ENCODE measurements around the gene SLC23A3. TPM values are rescaled to one million over a fixed set of nuclear protein-coding genes. Genes with fewer than 3 reads are reported as not detected.

Gene SLC23A3, protein sequence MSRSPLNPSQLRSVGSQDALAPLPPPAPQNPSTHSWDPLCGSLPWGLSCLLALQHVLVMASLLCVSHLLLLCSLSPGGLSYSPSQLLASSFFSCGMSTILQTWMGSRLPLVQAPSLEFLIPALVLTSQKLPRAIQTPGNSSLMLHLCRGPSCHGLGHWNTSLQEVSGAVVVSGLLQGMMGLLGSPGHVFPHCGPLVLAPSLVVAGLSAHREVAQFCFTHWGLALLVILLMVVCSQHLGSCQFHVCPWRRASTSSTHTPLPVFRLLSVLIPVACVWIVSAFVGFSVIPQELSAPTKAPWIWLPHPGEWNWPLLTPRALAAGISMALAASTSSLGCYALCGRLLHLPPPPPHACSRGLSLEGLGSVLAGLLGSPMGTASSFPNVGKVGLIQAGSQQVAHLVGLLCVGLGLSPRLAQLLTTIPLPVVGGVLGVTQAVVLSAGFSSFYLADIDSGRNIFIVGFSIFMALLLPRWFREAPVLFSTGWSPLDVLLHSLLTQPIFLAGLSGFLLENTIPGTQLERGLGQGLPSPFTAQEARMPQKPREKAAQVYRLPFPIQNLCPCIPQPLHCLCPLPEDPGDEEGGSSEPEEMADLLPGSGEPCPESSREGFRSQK
- 0.28 to 0.80 TPM (median 0.46 TPM) in 5 replicates for total RNA-seq (2022; extraction: Qiagen RNA extraction; ENCODE audit: low read depth)

DNA sequence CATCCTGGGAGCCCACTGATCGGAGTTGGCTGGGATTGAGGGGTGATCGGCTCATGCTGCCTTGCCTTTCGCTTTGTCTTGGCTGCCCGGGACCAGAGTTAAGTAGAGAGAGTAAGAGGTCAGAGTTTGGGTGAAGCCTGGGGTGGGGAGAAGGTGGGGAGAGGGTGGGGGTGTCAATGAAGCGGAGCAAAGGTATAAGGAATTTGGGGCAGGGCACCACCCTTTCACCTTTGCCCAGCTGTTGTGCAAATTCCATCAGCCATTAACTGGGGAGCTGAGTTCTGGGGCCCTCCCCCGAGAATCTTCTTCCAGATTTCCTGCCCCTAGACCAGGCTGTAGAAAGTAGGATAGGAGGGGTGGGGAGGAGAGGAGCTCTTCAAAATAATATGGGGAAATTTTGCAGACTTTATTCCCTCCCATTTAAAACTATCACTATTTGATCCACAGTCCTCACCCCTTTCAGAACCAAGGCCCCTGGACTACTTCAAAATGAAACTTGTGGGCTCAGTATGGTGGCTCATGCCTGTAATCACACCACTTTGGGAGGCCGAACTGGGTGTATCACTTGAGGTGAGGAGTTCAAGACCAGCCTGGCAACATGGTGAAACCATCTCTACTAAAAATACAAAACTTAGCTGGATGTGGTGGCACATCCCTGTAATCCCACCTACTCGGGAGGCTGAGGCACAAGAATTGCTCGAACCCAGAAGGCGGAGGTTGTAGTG, at the start of gene SLC23A3:
SLC23A3 (minus strand) TSS at position 100 of the 725 bp plus-strand sequence; CDS start at position 55, 45 bp downstream.

DNA sequence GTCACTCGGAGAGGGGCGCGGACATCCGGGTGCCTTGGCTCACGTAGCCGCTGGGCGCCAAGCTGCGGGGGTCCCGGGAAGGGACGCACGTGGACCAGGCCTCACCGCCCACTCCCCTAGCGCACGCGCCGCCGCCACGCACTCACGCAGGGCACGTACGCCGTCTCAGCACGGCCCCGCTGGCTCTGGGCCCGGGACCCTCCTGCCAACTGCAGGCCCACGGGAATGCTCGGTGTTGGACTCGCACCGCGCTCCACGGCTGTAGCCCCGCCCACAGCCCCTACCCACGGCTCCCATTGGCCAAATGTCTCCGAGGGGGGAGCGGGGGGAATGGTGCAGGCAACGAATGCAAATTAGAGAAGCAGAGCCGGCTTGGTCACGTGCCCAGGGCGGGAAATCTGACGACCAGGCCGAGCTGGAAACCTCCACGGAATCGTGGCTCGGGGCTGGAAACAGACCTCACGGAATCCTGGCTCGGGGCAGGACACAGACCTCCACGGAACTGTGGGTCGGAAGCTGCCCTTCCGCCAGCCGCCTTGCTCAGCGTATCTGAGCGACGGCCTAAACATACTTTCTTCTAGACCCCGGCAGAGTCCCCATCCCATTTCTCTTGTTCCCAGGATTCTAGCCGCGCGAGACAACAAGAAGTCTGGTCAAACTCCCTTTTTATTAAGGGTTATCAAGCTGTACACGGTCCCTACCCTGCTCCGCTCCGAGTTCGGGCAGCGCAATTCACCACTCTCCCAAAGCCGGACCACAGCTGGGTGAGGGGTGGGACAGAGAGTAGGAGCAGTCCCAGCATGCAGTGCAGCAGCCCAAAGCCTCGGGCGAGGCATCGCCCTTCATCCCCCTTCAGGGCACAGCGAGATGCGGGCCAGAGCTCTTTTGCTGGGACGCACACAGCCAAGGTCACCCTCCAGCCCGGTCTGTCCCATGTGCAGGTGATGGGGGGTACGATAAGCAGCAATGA, 49.2 kb upstream of the SLC23A3 start, which contains the start of gene ABCB6:
ABCB6 (minus strand) TSS at position 227 of the 970 bp plus-strand sequence. CDS start 285 bp downstream, outside the sequence.

DNA sequence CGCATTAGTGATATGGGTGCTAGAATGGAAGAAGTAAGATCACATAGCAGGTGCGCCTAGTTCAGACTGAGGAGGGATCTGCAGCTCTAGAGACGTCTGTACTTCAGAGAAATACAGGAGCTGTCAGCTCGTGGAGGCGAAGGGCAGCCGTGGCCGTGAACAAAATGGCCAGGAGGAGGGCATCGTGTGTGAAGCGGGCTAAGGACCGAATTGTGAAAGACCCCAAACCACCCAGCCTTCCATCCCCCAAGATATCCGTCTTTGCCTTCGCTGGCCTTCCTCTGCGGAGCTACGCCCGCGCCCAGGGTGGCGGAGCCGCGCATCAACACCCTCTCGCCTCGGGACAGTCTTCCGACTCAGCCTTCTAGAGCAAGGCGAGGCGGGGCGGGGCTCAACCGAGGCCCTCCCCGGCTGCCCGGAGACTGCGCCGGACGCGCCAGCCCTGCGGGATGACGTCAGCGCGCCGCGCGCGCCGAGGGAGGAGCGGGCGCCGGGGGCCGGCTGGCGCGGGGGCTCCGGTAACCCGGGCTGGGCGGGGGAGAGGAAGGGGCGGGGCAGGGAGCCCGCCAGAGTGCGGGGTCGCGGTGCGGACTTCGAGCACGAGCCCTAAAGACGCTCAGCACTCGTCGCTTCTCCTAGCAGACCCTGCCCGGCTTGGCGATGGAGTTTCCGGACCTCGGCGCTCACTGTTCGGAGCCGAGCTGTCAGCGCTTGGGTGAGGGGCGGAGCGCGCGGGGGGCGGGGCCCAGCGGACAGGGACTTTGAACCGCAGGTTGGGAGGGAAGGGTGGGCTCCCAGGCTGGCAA, 36.7 kb upstream of the SLC23A3 start, which contains the start of gene ZFAND2B:
ZFAND2B (plus strand) TSS at position 455 of the 806 bp plus-strand sequence; CDS start at position 661, 206 bp downstream.

DNA sequence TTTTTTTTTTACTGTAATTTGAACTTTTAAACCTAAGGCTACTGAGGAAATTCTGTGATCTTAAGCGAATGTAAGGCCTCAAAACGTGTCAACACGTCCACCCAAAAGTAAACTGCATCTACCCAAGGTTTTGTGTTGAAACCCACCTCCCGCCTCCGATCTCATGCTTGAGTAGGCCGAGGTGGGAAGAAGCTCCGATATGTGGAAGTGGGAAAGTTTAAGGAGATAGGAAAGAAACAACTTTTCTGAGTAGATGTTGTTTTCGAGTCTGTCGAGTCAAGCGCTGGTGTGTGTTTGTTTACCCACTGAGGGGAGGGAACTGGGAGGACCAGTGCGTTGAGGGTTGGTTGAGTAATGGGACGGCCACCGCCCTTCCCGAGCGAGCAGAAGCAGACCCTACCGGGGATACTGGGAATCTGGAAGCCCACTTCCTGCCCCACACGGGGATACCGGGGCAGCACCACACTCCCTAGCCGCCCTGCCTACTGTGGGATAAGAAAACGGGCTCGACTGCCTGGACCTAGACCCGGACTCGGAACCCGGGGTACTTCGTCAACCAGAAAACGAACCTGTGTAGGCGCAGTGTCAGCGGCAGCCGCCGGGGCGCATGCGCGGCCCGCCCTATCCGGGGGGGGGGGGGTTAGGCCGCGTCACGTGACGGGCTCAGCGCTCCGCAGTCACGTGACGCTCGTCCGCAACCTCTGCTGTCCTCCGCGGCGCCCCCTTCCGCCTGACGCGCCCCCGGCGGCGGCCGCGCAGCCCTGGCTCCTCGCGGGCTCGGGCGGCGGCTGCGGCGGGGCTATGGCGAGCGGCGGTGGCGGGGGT, 7.9 kb upstream of the SLC23A3 start, which contains the start of gene RETREG2:
RETREG2 (plus strand) TSS at position 724 of the 825 bp plus-strand sequence; CDS start at position 802, 78 bp downstream.

DNA sequence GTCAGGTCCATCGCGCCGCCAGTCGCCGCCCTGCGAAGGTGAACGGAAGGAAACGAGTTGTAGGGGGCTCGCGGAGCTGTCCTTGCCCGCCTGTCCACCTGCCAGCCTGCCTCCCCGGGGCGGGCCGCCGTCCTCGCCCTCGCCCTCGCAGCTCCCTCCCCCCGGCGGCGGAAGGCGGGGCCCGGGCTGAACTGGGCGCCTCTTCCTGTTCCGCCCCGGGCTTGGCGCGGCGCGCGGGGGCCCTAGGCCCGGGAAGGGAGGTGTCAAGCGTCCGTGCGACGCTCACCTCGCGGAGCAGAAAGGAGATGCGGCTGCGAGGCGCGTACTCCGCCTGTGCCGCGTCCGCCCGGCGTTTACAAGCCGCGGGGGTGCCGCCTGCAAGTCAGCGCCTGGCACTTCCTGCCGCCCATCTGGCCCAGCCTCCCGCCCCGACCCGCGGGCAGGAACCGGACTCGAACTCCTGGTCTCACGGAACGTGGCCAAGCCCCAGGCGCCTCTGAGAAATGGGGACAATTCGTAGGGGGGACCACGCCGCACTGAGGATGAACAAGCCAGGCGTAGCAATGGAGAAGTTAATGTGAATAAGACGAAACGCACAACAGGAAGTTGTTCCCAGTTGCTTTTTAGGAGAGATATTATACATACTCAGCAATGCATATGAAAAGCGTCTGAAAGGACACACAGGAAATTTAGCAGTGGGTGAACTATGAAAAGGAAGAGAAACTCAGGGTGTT, 7.2 kb upstream of the SLC23A3 start, which contains the start of gene CNPPD1:
CNPPD1 (minus strand) TSS at position 108 of the 734 bp plus-strand sequence; CDS start at position 11, 97 bp downstream.

DNA sequence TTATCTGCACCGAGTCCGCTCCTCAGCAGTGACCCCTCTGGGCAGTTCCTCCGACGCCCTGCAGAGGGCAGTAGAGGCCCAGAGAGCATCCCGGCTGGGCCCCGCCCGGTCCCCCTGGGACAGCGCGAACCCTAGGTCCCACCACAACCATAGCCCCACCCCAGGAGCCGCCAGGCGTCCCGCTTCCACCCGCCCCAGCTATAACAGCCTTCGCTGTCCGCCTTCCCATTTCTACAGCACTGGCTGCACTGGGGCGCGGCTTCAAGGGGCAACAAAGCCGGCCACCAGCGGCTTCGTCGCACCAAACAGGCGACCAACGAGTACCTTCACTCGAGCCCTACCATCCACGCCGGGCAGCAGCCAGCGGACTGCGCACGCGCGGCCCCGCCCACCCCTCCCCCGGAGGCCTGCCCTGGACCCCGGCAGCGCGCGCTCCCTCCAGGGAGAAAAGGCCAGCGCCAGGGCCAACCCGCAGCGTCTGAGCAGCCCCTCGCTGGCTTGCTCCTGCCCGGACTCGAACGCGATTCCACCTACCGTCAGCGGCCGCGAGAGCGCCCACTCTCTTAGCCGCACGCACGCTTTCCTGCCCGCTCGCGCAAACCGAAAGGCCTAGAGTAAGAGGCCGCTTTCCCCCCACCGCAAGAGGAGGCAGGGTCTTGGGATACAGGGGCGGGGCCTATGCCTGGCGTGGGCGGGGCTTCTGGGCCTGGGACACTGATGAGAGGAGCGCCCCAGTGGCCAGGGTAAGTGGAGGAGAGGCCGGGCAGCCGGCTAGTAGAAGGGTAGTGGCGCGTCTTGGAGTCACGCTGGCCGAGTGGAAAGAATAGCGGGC, 9.4 kb downstream of the SLC23A3 start, which contains the start of gene NHEJ1:
NHEJ1 (minus strand) TSS at position 630 of the 832 bp plus-strand sequence. CDS start 2,453 bp downstream, outside the sequence.

Other genes with a start within 250 kb of the SLC23A3 start
- gene CDK5R2, start 210.4 kb downstream of the SLC23A3 start, total RNA-seq (2022; extraction: Qiagen RNA extraction; ENCODE audit: low read depth) = 2.3 to 4.7 TPM (median 3.8 TPM) in 5 replicates
- not detected in 5 replicates for gene FEV, start 184.8 kb downstream of the SLC23A3 start, total RNA-seq (2022; extraction: Qiagen RNA extraction; ENCODE audit: low read depth)
- gene CRYBA2, start 176.6 kb downstream of the SLC23A3 start, total RNA-seq (2022; extraction: Qiagen RNA extraction; ENCODE audit: low read depth) = not detected in 5 replicates
- 0.11 to 0.23 TPM (median 0.18 TPM) in 5 replicates for gene CFAP65, start 128.5 kb downstream of the SLC23A3 start, total RNA-seq (2022; extraction: Qiagen RNA extraction; ENCODE audit: low read depth)
- 0.25 to 0.47 TPM (median 0.37 TPM) in 4 of 5 replicates, not detected in the other for gene IHH, start 109.1 kb downstream of the SLC23A3 start, total RNA-seq (2022; extraction: Qiagen RNA extraction; ENCODE audit: low read depth)
- gene NHEJ1, start 9.2 kb downstream of the SLC23A3 start, total RNA-seq (2022; extraction: Qiagen RNA extraction; ENCODE audit: low read depth) = 14.2 to 16.2 TPM (median 15.2 TPM) in 5 replicates
- gene CNPPD1, start 6.9 kb upstream of the SLC23A3 start, total RNA-seq (2022; extraction: Qiagen RNA extraction; ENCODE audit: low read depth) = 32.1 to 55.5 TPM (median 46.5 TPM) in 5 replicates
- 53.9 to 88.2 TPM (median 84.2 TPM) in 5 replicates for gene RETREG2, start 8.2 kb upstream of the SLC23A3 start, total RNA-seq (2022; extraction: Qiagen RNA extraction; ENCODE audit: low read depth)
- gene ZFAND2B, start 36.8 kb upstream of the SLC23A3 start, total RNA-seq (2022; extraction: Qiagen RNA extraction; ENCODE audit: low read depth) = 12.4 to 25.5 TPM (median 20.6 TPM) in 5 replicates
- 23.6 to 35.5 TPM (median 32.1 TPM) in 5 replicates for gene ABCB6, start 48.9 kb upstream of the SLC23A3 start, total RNA-seq (2022; extraction: Qiagen RNA extraction; ENCODE audit: low read depth)
- gene ATG9A, start 59.6 kb upstream of the SLC23A3 start, total RNA-seq (2022; extraction: Qiagen RNA extraction; ENCODE audit: low read depth) = 30.5 to 48.5 TPM (median 47.1 TPM) in 5 replicates
- gene ANKZF1, start 59.8 kb upstream of the SLC23A3 start, total RNA-seq (2022; extraction: Qiagen RNA extraction; ENCODE audit: low read depth) = 16.7 to 21.8 TPM (median 20.0 TPM) in 5 replicates
- 5.3 to 9.7 TPM (median 6.5 TPM) in 5 replicates for gene GLB1L, start 75.4 kb upstream of the SLC23A3 start, total RNA-seq (2022; extraction: Qiagen RNA extraction; ENCODE audit: low read depth)
- 23.4 to 34.2 TPM (median 27.8 TPM) in 5 replicates for gene STK16, start 75.5 kb upstream of the SLC23A3 start, total RNA-seq (2022; extraction: Qiagen RNA extraction; ENCODE audit: low read depth)
- gene TUBA4B, start 83.2 kb upstream of the SLC23A3 start, total RNA-seq (2022; extraction: Qiagen RNA extraction; ENCODE audit: low read depth) = 0.26 to 0.33 TPM (median 0.27 TPM) in 3 of 5 replicates, not detected in the others
- 299 to 359 TPM (median 345 TPM) in 5 replicates for gene TUBA4A, start 83.9 kb upstream of the SLC23A3 start, total RNA-seq (2022; extraction: Qiagen RNA extraction; ENCODE audit: low read depth)
- gene DNAJB2, start 109.3 kb upstream of the SLC23A3 start, total RNA-seq (2022; extraction: Qiagen RNA extraction; ENCODE audit: low read depth) = 28.6 to 57.4 TPM (median 45.2 TPM) in 5 replicates
- 1.1 to 1.8 TPM (median 1.4 TPM) in 5 replicates for gene PTPRN, start 139.4 kb upstream of the SLC23A3 start, total RNA-seq (2022; extraction: Qiagen RNA extraction; ENCODE audit: low read depth)
- not detected in 5 replicates for gene RESP18, start 162.7 kb upstream of the SLC23A3 start, total RNA-seq (2022; extraction: Qiagen RNA extraction; ENCODE audit: low read depth)
- 51.7 to 64.3 TPM (median 58.3 TPM) in 5 replicates for gene DNPEP, start 217.9 kb upstream of the SLC23A3 start, total RNA-seq (2022; extraction: Qiagen RNA extraction; ENCODE audit: low read depth)
- gene DES, start 248.3 kb upstream of the SLC23A3 start, total RNA-seq (2022; extraction: Qiagen RNA extraction; ENCODE audit: low read depth) = 0.18 to 0.51 TPM (median 0.40 TPM) in 3 of 5 replicates, not detected in the others